ENCODE results near the gene DGKE.

The DGKE gene

DNA sequence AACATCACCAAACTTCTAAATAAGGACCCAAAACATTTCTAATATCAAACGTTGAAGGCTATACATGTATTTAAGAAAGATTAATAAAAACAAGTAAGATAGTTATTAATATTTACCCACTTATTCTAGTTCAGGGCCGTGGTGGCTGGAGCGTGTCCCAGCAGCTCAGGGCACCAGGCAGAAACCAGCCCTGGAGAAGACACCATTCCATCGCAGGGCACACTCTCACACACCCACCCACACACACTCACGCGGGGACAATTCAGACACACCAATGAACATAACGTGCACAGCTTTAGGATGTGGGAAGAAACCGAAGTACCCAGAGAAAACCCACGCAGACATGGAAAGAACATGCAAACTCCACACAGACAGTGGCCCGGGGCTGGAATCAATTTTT, 13.7 kb upstream of the DGKE start:
- no peak for DNase-seq (ENCODE audit: low read depth)
- no peak overlapping the region for H3K4me3 ChIP-seq (ENCODE audit: low read depth, low read length)
- TF ChIP-seq, protein P1, sequence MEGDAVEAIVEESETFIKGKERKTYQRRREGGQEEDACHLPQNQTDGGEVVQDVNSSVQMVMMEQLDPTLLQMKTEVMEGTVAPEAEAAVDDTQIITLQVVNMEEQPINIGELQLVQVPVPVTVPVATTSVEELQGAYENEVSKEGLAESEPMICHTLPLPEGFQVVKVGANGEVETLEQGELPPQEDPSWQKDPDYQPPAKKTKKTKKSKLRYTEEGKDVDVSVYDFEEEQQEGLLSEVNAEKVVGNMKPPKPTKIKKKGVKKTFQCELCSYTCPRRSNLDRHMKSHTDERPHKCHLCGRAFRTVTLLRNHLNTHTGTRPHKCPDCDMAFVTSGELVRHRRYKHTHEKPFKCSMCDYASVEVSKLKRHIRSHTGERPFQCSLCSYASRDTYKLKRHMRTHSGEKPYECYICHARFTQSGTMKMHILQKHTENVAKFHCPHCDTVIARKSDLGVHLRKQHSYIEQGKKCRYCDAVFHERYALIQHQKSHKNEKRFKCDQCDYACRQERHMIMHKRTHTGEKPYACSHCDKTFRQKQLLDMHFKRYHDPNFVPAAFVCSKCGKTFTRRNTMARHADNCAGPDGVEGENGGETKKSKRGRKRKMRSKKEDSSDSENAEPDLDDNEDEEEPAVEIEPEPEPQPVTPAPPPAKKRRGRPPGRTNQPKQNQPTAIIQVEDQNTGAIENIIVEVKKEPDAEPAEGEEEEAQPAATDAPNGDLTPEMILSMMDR (IDR thresholded peaks at IDR 0.05; ENCODE audit: low read depth, low read length, missing control alignments): no peak

DNA sequence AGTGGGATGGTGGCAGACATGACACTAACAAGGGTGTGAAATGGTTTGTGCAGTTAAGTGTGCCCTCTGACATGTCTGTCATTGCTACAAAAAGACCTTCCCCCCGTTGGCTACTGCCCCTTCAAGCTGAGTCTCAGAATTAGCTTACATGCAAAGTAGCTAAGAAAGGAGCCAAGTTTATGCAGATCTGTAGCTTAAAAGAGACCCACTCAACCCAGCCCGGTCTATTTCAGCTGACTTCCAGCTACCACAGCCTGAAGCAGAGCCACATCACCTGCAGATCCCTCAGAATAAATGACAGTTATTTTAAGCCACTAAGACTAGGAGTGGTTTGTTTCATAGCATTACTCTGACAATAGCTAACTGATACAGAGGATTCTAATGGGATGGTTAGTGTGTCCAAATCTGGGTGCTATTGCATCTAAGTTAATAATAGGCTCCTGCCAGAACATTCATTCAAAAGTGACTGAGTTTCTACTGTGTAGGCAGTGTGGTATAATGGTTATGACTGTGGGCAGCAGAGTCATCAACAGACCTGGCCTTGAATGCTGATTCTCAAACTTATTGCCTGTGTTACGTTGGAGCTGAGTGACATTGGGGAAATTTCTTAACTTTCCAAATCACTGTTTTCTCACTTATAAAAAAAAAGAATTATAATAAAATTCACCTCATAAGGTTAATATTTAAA, 12.0 kb upstream of the DGKE start:
- DNase-seq (ENCODE audit: low read depth): no peak
- TF ChIP-seq, protein P1 (IDR thresholded peaks at IDR 0.05; ENCODE audit: low read depth, low read length, missing control alignments): no peak
- no peak overlapping the region for H3K4me3 ChIP-seq (ENCODE audit: low read depth, low read length)

DNA sequence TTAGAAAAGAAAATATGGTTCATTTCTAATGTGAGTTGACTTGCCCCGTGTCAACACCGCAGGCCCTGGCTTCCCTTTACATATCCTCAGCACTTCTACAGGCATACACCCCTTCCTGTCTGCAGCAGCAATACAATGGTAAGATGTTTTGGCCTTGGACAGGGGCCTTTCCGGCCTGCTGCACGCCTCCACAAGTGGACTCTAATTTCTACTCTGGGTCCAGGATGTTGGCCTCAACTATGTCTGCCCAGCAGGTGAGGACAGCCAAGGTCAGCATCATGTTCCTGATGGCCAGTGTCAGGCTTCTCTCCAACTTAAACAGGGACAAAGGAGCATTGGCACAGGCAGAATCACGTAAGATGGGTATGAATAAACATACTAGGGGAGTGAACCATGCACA, 11.2 kb upstream of the DGKE start:
- TF ChIP-seq, protein P1 (IDR thresholded peaks at IDR 0.05; ENCODE audit: low read depth, low read length, missing control alignments): no peak
- no peak for DNase-seq (ENCODE audit: low read depth)

DNA sequence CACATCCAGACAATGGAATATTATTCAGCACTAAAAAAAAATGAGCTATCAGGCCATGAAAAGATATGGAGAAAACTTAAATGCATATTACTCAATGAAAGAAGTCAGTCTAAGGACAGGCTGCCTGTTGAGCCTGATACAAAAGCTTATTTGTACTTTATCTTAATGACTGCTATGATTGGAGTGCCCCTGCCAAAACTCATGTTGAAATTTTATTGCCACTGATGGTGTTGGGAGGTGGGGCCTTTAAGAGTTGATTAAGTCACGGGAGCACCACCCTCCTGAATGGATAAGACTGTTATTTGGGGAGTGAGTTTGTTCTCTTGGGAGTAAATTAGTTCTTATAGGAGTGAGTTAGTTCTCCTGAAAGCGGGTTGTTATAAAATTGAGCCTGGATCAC, 10.1 kb upstream of the DGKE start:
- H3K4me3 ChIP-seq (ENCODE audit: low read depth, low read length): no peak overlapping the region
- TF ChIP-seq, protein P1 (IDR thresholded peaks at IDR 0.05; ENCODE audit: low read depth, low read length, missing control alignments): no peak
- no peak for DNase-seq (ENCODE audit: low read depth)

More for the DNA sequence above, 11.2 kb upstream of the DGKE start:
- H3K4me3 ChIP-seq (ENCODE audit: low read depth, low read length): no peak overlapping the region

DNA sequence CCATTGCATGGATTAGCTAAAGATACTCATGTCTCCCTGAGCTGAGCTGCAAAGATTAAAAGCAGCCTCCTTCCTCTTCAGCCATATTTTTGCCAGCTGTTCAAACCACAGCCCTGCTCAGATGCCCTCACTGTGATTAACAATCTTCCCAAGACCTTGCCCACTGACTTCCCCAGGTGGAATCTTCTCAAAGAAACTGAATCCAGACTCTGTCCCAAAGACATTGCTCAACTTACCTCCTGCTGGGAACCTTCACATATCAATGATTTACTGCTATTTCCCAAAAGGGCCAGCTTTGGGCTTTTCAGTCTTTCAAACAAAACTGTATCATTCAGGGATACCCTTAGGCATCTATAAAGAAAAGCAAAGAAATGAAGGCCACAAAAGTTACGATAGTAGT, 9.4 kb upstream of the DGKE start:
- no peak for DNase-seq (ENCODE audit: low read depth)
- TF ChIP-seq, protein P1 (IDR thresholded peaks at IDR 0.05; ENCODE audit: low read depth, low read length, missing control alignments): no peak
- no peak overlapping the region for H3K4me3 ChIP-seq (ENCODE audit: low read depth, low read length)

DNA sequence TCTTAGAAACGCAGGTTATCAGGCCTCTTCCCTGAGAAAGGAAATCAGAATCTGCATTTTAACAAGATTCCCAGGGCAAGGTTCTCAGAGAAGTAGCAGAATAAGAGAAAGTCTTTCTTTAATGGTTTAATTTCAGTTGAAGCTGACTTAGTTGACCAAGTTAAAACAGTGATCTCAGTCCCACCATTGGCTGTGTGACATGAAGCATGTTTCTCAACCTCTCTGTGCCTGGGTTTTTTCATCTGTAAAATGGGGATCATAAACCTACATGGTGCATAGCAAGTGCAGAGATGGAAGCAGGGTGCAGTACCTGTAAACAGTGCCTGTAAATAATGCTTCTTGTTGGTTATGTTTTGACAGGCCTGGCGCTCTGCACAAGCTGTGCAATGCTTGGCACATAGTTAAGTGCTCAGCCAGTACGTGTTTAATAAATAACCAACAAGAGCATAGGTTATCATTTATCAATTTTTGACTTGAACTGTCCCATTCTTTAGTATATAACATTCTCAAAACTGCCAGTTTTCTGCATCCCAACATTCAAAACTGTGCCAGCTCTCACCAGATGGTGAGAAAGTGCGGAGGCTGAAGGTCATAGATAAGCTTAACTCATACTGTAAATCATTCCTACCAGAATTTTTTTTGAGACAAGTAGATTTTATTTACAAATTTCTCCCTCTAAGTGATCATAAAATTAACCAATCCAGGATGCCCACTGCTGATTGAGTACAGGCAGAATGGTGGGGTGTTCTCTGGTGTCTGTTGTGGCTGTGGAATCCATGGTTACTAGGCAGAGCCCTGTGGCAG, 7.1 kb upstream of the DGKE start:
- TF ChIP-seq, protein P1 (IDR thresholded peaks at IDR 0.05; ENCODE audit: low read depth, low read length, missing control alignments): no peak
- no peak for DNase-seq (ENCODE audit: low read depth)
- no peak overlapping the region for H3K4me3 ChIP-seq (ENCODE audit: low read depth, low read length)

Measured in GM12864 (cell line).